Activated B cell treated with CpG ODN at 0.5 μM for 24 hours (primary cell): Measurements from ENCODE around the gene GDPGP1. TPM values are rescaled to one million over a fixed set of nuclear protein-coding genes. Genes with fewer than 3 reads are reported as not detected.

ENCODE experiments used
- ATAC-seq: fragments of 200-7000 bp; cut with Tn5 transposase; one replicate; pipeline ENCODE4 v1.10.0; 2021; ENCODE audit warnings: low read depth, mild to moderate bottlenecking, moderate library complexity
- CTCF ChIA-PET: fragments of 350-600 bp; sonication (Branson Sonifier 250); formaldehyde crosslinking; loops from one replicate; lab custom pipeline; 2021; ENCODE audit warnings: antibody characterized with exemption; lab: Charles Lee
- POLR2A ChIA-PET: fragments of 350-600 bp; sonication (Branson Sonifier 250); formaldehyde crosslinking; loops from one replicate; lab custom pipeline; 2021; ENCODE audit warnings: antibody characterized with exemption; lab: Charles Lee
- DNase-seq: peaks from one replicate; pipeline ENCODE4 v3.0.0; 2022
- H3K27ac Mint-ChIP-seq: one replicate; pipeline ENCODE4 v1.8.0; 2020; ENCODE audit warnings: mixed read lengths
- H3K27me3 Mint-ChIP-seq: one replicate; pipeline ENCODE4 v1.8.0; 2021; ENCODE audit warnings: mixed read lengths
- H3K36me3 Mint-ChIP-seq: one replicate; pipeline ENCODE4 v1.8.0; 2021; ENCODE audit warnings: low read depth, mixed read lengths
- H3K4me1 Mint-ChIP-seq: one replicate; pipeline ENCODE4 v1.8.0; 2021; ENCODE audit warnings: mixed read lengths
- H3K4me3 Mint-ChIP-seq: one replicate; pipeline ENCODE4 v1.8.0; 2020; ENCODE audit warnings: mild to moderate bottlenecking, mixed read lengths
- H3K9me3 Mint-ChIP-seq: one replicate; pipeline ENCODE4 v1.8.0; 2020; ENCODE audit warnings: mixed read lengths
- intact Hi-C: fragments of 100-400 bp; cut with micrococcal nuclease; formaldehyde crosslinking; loops from one replicate; pipeline ENCODE4 v1.15.1; 2024
- total RNA-seq: library from RNA; stranded (reverse); gene quantifications from 2 replicates; pipeline ENCODE4 v1.2.3, GENCODE V29; 2022
- TF ChIP-seq, protein P1 (sequence below): fragments of 200-600 bp; IDR thresholded peaks from one replicate; pipeline ENCODE4 v1.8.0; 2022; ENCODE audit warnings: antibody characterized with exemption, mild to moderate bottlenecking

GDPGP1 gene
- total RNA-seq, 1 donor from 2014 or later = 6.2 TPM

DNA sequence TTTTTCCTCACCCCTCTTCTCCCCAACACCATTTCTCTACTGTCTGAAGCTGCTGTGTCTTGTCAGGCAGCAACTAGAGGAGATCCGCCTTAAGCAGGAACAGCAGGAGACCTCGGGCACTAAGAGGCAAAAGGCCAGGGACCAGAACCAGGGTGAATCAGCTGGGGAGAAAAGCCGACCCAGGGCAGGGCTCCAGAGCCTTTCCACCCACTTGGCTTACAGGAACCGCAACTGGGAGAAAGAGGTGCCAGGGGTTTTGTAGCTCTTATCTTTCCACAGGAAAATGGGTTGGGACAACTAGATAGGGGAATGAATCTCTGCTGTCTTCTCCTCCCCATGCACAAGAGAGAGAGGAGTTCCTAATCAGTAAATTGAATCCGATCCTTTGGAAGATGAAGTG, 28.4 kb downstream of the GDPGP1 start:
- TF ChIP-seq, protein P1, sequence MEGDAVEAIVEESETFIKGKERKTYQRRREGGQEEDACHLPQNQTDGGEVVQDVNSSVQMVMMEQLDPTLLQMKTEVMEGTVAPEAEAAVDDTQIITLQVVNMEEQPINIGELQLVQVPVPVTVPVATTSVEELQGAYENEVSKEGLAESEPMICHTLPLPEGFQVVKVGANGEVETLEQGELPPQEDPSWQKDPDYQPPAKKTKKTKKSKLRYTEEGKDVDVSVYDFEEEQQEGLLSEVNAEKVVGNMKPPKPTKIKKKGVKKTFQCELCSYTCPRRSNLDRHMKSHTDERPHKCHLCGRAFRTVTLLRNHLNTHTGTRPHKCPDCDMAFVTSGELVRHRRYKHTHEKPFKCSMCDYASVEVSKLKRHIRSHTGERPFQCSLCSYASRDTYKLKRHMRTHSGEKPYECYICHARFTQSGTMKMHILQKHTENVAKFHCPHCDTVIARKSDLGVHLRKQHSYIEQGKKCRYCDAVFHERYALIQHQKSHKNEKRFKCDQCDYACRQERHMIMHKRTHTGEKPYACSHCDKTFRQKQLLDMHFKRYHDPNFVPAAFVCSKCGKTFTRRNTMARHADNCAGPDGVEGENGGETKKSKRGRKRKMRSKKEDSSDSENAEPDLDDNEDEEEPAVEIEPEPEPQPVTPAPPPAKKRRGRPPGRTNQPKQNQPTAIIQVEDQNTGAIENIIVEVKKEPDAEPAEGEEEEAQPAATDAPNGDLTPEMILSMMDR = no peak
- peaks cover 14% of the 10 kb centered on the region for H3K36me3 Mint-ChIP-seq
- H3K4me3 Mint-ChIP-seq = no peak overlapping the region
- ATAC-seq = no peak
- no peaks in the 10 kb centered on the region for H3K27me3 Mint-ChIP-seq
- DNase-seq = no peak
- ChIA-PET POLR2A (interaction anchor here (1.1 to 2.1 kb wide), 2 partner anchors 28 to 32 kb away, joined by 5 to 6 read pairs; partner anchors contain the start of genes CIB1 and GDPGP1), CTCF (no interaction called here)
- intact Hi-C loops = no loop called here
- H3K4me1 Mint-ChIP-seq = peaks cover 28% of the 10 kb centered on the region
- no peaks in the 10 kb centered on the region for H3K9me3 Mint-ChIP-seq
- no peak overlapping the region for H3K27ac Mint-ChIP-seq

DNA sequence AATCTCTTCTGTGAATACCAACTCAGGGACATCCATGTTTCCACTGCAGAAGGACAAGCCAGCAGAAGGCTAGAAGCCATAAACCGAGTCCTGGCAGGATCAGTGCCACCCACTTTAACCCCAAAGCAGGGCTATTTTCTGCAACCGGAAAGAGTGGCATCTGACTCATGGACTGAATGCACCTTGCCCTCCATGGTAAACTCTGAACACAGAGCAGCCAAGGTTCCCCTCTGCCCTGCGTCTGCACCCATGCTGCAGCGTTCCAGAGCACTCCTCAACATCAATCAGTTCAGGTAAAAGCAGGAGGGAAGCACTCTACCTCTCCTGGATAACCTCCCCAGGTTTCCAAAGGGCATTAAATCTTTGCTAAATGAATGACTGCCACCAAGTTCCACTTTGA, 30.7 kb downstream of the GDPGP1 start:
- H3K27ac Mint-ChIP-seq = peak overlapping the region; percentile 91
- H3K4me1 Mint-ChIP-seq = peaks cover 43% of the 10 kb centered on the region
- H3K4me3 Mint-ChIP-seq = peak overlapping the region; percentile 93
- intact Hi-C loops = loop anchor here (1.0 kb wide), 2 partner anchors 30 to 45 kb away; partner anchors contain the start of gene GDPGP1
- H3K36me3 Mint-ChIP-seq = peaks cover 28% of the 10 kb centered on the region
- H3K9me3 Mint-ChIP-seq = no peaks in the 10 kb centered on the region
- DNase-seq = no peak
- no peaks in the 10 kb centered on the region for H3K27me3 Mint-ChIP-seq
- ChIA-PET POLR2A (interaction anchor here (1.7 kb wide), 1 partner anchor 86 kb away, joined by 3 read pairs; no protein-coding TSS in a partner anchor), CTCF (no interaction called here)
- ATAC-seq = no peak
- TF ChIP-seq, protein P1 = no peak

DNA sequence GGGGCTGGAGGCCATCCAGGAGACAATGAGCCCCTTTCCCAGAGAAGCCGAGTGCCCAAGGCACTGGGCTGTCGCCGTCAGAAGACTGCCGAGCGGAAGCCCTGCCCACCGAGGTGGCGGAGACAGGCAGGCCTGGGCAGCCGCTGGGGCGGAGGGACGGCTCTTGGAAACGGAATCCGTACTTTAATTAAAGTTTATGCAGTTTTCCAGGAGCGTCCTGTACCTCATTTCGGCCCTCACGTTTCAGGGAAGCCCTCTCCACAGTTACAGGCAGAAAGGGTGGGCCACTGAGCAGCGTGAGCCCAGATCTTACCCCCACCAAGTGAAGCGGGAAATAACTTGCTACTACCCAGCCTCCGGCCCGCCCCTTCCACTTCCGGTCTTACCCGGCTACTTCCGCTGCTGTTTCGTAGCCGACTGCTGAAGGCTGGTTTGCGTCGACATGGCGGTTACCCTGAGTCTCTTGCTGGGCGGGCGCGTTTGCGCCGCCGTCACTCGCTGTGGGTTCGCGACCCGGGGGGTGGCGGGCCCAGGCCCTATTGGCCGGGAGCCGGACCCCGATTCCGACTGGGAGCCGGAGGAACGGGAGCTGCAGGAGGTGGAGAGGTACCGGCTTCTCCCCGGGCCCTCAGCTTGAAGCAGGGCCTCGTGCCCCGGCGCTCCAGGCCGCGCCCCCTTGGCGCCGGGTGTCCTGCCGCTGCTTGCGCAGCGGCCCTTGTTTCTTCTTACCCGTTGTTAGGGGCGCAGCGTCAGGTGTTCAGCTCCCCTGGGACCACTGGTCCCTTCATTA, 31.5 kb downstream of the GDPGP1 start, which contains the start of gene NGRN:
TSS of gene NGRN (plus strand) at position 402 of the 790 bp plus-strand sequence. CDS start at position 443, 41 bp downstream.
- Mint-ChIP-seq H3K4me1 (peaks cover 51% of the 10 kb centered on the region), H3K36me3 (peaks cover 35% of the 10 kb centered on the region), H3K9me3 (no peaks in the 10 kb centered on the region), H3K27ac (peak within 1 kb of the TSS; percentile 91), H3K27me3 (no peaks in the 10 kb centered on the region), H3K4me3 (peak within 1 kb of the TSS; percentile 93)
- POLR2A ChIA-PET = interaction anchor here (0.7 to 2.4 kb wide), 11 partner anchors 16 to 667 kb away, joined by 3 to 43 read pairs (median 4); partner anchors contain the start of genes CIB1, GDPGP1, HDDC3 and IQGAP1
- CTCF ChIA-PET = interaction anchor here (0.8 to 1.4 kb wide), 5 partner anchors 16 to 104 kb away, joined by 3 to 5 read pairs (median 3); partner anchors contain the start of genes CIB1, GDPGP1 and TTLL13
- DNase-seq (peak; percentile 93), ATAC-seq (peak; percentile 85)
- intact Hi-C loops = loop anchor here (1.0 kb wide), 2 partner anchors 31 to 46 kb away; partner anchors contain the start of gene GDPGP1
- TF ChIP-seq, protein P1 = no peak

DNA sequence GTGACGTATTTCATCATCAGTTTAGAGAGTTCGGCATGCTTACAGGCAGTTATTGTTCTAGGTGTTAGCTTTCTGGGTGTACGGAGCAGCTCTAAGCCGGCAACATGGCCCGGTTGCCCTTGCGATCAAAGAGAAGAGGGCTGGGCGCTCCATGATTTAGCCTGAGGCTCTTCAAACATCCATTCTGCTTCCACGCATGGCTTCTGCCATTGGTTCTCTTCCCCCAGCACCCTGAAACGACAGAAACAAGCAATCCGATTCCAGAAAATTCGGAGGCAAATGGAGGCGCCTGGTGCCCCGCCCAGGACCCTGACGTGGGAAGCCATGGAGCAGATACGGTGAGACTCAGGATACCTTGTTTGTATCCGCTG, 32.0 kb downstream of the GDPGP1 start:
- Mint-ChIP-seq H3K4me3 (peak overlapping the region; percentile 93), H3K27ac (peak overlapping the region; percentile 91), H3K36me3 (peaks cover 39% of the 10 kb centered on the region), H3K4me1 (peaks cover 53% of the 10 kb centered on the region), H3K27me3 (no peaks in the 10 kb centered on the region), H3K9me3 (no peaks in the 10 kb centered on the region)
- ATAC-seq (peak; percentile 19), DNase-seq (no peak)
- ChIA-PET CTCF (interaction anchor here (0.8 to 1.4 kb wide), 5 partner anchors 17 to 104 kb away, joined by 3 to 5 read pairs (median 3); partner anchors contain the start of genes CIB1, GDPGP1 and TTLL13), POLR2A (interaction anchor here (0.6 to 2.4 kb wide), 12 partner anchors 17 to 666 kb away, joined by 3 to 43 read pairs (median 4); partner anchors contain the start of genes CIB1, GDPGP1, HDDC3 and IQGAP1)
- intact Hi-C loops = no loop called here
- TF ChIP-seq, protein P1 = no peak
